ENCODE measurements around the gene CST3.
"Not testable (repeated sequence)": the region's sequence is repeated elsewhere in the genome, so short reads cannot be mapped to it uniquely, and the experiment has no call there.

CST3 gene, protein sequence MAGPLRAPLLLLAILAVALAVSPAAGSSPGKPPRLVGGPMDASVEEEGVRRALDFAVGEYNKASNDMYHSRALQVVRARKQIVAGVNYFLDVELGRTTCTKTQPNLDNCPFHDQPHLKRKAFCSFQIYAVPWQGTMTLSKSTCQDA

DNA sequence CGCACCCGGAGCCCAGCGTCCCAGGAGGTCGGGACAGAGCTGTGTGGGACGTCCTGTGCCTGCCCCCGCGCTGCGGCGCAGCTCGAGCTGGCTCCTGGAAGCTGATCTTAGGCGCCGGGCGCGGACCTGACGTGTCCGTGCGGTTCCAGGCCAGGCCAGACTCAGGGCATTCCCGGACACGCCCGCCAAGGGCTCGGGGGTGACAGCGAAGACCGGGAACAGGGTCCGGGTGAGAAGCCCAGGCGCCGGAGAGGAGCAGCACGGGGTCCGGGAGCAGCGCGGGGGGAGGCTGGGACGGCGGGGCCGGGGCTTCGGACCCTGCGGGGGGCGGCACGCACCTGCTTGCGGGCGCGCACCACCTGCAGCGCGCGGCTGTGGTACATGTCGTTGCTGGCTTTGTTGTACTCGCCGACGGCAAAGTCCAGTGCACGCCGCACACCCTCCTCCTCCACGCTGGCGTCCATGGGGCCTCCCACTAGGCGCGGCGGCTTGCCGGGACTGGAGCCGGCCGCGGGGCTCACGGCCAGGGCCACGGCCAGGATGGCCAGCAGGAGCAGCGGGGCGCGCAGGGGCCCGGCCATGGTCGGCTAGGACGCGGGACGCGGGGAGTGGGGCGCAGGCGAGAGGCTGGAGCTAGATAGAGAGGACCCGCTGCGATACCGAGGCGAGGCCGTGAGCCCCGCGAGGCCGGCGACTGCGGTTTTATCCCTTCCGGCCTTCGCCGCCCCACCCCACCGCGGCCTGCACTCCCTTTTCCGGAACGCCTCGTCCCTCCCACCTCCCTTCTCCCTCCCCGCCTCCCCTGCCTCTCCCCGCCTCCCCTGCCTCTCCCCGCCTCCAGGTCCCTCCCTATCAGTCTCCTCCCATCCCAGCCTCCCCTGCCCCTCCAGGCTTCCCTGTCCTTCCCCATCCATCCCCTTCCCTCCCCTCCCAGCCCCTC is at the start of gene CST3:
TSS of gene CST3 (minus strand) at position 674 of the 940 bp plus-strand sequence. CDS start at position 581, 93 bp downstream.
- DNase-seq (ENCODE audit: low read depth in 1 of 2, low spot score in 1 of 2): no peak

DNA sequence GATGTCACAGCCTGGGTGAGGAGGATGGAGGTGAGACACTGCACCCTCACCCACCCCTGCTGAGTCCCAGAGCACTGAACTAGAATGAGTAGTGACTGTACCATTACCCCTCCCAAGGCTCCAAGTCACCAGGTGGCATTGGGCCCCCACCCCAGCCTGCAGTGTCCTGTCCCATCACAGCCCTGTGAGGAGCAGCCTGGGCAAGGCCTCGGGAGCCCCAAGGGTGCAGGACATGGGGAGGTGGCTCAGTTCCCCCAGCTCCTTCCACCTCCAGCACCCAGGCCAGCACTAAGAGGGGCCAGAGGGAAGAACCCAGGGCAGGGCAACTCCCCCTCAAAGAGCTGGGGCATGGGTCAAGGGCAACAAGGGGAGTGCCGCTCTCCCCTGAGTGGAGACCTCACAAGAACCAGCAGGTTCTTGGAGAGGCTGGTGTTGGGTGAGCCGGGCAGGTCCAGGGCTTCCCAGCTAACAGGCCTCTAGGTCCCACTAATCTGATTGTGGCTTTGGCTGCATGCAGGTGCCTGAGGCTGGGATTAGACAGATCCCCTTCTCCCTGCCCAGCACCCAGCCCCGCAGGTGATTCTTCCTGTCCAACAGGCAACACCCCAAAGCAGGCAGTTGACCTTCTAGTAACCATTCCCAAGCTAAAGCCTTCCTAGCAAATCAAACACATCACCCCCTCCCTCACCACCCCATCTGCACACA is 48.4 kb upstream of the CST3 start:
- DNase-seq (ENCODE audit: low read depth in 1 of 2, low spot score in 1 of 2): no peak

DNA sequence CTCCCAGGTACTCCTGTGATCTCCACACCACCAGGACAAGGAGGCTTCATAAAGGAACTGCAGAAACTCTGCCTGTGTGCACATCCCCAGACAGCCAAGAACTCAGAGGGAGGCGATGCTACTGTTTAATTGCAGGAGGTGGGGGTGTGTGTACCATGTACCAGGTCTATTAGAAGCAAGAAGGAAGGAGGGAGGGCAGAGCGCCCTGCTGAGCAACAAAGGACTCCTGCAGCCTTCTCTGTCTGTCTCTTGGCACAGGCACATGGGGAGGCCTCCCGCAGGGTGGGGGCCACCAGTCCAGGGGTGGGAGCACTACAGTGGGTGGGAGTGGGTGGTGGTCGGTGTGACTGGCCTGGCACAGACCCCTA is 47.8 kb upstream of the CST3 start:
- DNase-seq (ENCODE audit: low read depth in 1 of 2, low spot score in 1 of 2): not testable (repeated sequence)

DNA sequence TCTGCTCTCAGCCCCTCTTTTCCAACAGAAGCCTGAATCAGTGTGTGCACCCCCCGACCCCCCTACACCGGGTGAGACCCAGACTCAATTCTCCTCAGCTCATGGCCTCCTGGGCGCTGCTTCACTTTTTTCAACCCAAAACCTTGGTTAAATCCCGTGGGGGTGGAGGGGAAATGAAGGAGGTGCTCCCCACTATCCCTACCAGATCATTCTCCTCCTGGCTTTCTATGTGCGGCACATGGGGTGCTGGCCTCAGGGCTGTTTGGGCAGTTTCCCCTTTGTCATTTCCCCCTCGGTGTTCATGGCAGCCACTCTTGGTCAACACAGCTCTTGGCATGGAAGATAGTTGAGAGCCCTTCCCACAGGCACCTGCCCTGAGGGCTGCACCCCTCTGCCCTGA is 46.5 kb upstream of the CST3 start:
- DNase-seq (ENCODE audit: low read depth in 1 of 2, low spot score in 1 of 2): no peak

DNA sequence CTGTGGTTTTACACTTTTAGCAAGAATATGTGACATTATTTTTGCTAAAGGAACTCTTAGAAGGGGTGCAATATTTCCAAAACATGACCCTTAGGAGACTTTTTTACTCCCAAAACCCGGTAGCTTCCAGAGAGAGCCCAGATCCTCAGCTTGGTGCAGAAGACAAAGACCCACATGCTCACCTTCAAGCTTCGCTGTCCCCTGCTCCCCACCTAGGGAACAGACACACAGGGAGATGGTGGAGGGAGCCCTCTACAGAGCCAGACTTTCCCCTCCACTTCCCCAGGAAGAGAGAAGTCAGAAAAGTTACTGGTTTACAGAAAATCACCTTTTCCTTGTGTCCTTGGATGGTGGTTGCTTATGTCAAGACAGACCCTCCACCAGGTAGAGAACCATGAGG is 46.1 kb upstream of the CST3 start:
- DNase-seq (ENCODE audit: low read depth in 1 of 2, low spot score in 1 of 2): no peak

DNA sequence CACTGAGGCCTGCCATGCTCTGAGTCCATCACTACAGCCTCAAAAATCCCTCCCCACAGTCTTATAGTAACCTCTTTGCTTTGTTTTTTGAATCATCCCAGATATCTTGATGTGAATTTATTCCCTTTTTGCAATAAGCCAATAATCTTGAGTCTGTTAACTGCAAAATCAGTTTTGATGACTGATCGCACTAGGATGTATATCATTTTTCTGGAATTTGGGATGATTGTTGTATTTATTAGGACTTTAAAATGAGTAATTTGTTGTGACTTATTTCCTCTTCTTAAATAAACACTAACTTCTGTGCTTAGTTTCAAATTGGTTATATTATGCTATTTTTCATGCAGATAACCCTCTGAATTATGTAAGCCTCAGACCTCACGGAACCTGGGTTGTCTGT is 45.5 kb upstream of the CST3 start:
- no peak for DNase-seq (ENCODE audit: low read depth in 1 of 2, low spot score in 1 of 2)

DNA sequence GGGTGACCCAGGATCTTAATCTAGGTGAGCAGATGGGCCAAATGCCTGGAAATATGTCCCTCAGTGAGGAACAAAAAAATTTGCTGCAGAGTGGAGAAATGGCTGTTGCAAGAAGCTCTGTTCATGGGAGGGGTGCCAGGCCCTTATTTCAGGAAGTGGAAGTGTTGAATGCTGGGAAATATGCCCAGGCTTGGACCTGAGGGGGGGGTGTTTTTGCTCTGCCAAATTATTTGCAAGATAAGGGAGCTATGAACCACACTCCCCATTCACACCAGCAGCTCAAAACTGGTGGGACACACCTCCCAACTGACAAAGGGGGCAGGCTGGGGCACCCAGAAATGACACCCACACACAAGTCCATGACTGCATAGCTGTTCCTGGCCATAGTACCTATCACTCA is 42.4 kb upstream of the CST3 start:
- no peak for DNase-seq (ENCODE audit: low read depth in 1 of 2, low spot score in 1 of 2)

DNA sequence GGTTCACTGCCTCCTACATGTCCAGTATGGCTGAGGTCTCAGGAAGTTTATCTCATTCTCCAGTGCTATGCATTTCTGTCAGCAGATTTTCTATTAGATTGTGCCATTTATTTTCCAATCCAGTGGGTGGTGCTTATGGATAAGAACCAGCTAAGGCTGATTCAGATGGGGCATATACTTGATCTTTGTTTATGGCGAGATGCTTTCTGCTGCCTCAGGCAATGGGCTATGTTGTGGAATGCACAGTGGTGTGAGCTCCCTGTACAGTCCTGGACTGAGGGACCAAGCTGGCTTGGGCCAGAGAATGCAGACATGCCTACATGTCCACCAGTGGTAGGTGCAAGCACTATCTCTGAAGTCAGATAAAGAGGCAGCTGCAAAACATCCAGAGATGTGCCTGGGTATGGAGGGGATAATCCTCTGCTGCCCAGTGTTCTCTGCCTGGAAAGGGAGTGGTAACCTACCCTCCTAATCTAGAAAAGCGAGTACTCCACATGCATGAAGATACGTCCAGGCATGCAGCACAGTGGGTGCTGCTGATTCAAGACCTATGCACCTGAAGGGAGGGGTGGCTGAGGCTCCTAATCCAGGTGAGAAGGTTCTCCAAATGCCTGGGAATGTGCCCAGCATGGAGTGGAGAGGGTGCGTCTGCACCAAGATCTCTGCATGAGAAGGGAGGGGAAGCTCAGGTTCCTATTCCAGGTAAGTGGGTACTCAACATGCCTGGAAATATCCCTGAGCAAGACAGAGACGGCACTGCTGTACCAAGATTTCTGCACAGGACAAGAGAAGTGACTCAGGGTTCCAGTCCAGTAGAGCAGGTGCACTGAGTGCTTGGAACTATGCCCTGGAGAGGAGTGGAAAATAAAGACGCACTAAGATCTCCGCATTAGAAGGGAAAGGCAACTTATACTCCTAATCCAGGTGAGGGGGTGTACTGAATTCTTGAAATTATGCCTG is 41.7 kb upstream of the CST3 start:
- DNase-seq (ENCODE audit: low read depth in 1 of 2, low spot score in 1 of 2): no peak

DNA sequence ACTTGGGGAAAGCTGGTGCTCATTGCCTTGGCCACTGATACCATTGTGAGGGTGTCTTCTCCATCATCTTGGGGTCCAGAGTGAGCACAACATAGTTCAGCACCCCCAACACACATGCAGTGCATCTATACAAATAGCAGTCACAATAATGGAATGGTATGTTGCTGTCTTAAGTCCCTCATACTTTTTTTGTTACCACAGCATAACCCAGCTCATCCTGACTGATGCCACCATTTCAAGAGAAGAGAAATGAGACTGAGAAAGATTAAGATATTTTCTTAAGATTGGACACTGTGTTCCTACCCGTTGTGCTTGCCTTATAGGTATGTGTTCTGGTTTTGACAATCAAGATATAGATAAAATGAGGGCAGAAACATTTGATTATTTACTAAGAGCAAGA is 35.5 kb upstream of the CST3 start:
- DNase-seq (ENCODE audit: low read depth in 1 of 2, low spot score in 1 of 2): no peak

DNA sequence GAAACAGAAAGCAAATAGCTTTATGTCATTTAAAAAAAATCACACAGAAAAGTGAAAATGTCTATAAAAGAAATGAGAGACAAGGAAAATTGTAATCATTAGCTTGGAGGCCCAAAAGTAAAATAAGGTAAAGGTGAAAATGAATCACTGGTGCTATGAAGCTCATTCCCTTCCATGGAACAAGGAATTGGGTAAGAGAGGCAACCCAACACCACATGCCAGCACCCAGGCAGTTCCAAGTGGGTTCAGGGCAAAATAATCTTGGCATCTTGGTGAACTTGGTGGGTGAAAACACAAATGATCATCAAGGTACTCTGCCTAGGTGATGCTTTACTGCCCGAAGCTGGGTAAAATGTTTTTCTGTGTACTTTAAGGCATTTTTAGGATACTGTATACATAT is 34.4 kb upstream of the CST3 start:
- DNase-seq (ENCODE audit: low read depth in 1 of 2, low spot score in 1 of 2): no peak

DNA sequence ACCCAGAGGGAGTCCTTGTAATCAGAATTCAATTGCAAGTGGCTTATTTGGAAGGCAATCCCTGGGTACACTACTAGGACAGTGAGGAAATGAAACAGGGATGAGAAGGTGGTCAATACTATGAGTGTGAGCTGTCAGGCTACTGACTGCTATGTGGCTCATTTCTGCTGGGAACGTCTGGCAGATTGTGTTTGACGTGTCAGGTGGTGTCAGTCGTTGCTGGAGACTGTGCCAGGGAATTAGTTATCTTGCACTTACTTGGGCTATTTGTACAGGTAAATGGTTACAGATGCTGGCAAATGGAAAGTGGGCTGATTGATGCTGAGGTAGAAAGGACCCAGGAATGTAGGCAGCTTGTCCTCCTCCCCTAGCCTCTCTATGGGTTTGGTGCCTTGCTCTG is 33.7 kb upstream of the CST3 start:
- no peak for DNase-seq (ENCODE audit: low read depth in 1 of 2, low spot score in 1 of 2)

DNA sequence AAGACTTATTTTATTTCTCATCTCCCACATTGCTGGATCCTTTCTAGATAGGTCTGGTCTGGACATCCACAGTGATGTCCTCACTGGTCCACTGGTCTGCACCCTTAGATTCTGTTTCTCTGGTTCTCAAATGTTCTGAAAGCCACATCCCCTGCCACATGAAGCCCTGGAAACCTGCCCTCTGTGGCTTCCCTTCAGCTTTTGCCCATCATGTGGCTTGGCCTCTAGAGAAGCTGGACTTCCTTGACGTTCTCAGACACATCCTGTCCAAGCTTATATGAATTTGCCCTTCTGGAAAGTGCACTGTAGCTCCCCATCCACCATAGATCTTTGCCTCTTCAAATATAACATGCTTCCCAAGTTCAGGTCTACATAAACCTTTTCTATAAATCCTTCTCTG is 32.6 kb upstream of the CST3 start:
- DNase-seq (ENCODE audit: low read depth in 1 of 2, low spot score in 1 of 2): no peak

DNA sequence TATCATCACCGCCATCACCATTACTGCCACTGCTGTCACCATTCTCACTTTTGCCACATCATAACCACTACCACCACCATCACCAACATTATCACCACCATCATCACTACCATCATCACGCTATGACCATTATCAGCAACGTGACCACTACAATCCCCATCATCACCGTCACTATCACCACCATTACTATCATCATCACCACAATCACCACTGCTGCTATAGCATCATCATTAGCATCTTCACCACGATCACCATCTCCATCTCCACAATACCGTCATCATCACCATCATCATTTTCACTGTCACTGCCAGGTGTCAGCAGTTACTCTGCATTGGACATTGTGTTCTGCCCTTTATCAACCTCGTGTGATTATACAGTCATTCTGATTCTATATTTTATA is 32.1 kb upstream of the CST3 start:
- DNase-seq (ENCODE audit: low read depth in 1 of 2, low spot score in 1 of 2): no peak

DNA sequence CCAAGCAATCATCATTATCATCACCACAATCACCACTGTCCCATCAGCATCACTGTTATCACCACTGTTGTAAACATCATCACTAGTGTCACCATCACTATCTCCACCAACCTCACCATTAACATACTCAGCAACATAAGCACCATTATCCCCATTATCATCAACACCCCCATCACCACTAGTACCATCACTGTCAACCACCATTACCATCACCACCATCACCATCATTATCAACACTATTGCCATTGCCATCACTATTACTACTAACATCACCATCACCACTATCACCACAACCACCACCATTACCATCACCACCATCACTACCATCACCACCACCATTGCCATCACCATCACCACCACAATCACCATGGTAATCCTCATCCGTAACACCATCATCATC is 31.6 kb upstream of the CST3 start:
- DNase-seq (ENCODE audit: low read depth in 1 of 2, low spot score in 1 of 2): no peak

DNA sequence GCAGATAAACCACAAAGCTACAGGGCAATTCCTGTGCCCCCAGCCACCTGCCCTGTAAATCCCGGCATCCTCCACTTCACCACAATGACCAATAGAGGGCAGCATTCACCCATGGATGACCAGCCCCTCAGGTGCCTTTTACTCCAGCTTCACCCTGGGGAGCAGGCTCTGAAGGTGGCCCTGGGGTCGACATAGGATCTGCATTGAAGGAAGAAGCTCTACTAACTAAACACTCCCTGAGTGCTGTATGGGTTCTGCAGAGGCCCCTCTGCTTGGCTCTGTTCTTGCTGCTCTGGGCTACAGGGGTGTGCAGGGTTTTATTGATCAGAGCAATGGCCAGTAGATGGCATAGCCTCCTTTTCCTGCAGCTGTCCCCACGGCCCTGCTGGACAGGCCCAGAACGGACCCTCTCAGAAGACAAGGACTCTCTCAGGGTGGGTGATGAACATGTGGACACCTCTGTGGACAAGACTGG is 30.8 kb upstream of the CST3 start:
- no peak for DNase-seq (ENCODE audit: low read depth in 1 of 2, low spot score in 1 of 2)

DNA sequence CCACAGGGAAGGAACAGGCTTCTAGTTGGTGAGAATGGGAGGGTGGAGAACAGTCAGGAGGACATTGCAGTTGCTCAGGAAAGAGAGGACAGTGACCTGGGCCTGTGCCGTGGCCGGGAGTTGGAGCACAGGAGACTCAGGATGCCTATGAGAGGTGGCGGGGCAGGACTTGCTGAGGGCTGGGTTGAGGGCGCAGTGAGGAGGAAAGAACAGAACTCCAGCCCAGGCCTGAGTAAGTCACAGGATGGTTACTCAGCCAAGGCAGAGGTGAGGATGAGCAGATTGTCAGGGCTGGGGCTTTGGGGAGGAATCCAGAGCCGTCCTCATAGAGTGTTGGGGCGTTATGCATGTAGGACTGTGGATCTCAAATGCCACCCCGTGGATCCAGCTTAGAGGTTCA is 29.9 kb upstream of the CST3 start:
- no peak for DNase-seq (ENCODE audit: low read depth in 1 of 2, low spot score in 1 of 2)

DNA sequence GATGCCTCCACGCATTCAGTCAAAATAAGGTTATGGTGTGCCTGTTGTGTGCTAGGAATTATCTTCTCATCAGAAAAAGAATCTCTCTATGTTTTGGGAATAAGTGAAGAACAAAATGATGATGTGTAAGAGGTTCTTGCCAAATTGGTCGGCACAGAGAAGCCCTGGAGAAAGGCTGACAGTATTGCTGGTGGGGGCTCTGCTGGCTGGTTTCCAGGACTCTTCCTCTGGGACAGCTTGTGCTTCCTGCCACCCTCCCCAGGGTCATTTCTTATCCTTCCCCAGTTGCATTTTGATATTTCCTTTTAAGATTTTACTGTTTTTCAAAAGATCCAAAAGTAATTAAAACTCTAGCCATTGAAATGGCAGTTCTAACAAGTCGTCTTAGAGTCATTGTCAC is 28.9 kb upstream of the CST3 start:
- no peak for DNase-seq (ENCODE audit: low read depth in 1 of 2, low spot score in 1 of 2)

DNA sequence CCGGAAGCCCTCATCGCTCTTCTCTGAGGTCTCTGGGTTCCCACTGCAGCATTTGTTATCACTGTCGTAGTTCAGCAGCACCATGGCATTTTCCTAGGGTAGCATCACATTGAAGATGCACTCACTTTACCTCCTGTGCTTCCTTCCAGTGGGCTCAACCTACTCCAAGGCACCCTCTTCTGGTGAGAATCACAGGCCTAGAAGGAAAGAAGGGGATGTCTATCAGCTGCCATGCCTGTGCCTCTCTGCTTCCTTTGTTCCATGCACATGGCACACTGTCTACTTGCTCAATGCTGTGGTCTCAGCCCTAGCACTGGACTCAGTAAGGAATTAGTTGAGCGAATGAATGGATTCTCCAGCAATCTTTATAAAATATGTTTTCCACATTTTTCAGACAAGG is 28.4 kb upstream of the CST3 start:
- DNase-seq (ENCODE audit: low read depth in 1 of 2, low spot score in 1 of 2): no peak

DNA sequence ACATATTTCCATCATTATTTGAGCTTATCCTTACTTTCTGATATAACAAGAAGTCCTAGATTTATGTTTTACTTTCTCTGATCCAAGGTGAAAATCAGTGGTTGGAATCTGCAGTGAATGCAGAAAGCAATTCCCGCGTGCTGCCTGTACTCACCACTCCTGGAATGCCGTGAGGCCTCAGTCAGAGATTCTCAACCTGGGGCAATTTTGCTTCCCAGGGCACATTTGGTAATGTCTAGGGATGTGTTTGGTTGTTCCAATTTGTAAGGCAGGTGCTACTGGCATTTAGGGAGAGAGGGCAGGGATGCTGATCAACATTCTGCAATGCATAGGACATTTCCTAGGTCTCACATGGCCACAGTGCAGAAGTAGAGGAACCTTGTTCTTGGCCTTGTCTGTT is 27.2 kb upstream of the CST3 start:
- DNase-seq (ENCODE audit: low read depth in 1 of 2, low spot score in 1 of 2): no peak

DNA sequence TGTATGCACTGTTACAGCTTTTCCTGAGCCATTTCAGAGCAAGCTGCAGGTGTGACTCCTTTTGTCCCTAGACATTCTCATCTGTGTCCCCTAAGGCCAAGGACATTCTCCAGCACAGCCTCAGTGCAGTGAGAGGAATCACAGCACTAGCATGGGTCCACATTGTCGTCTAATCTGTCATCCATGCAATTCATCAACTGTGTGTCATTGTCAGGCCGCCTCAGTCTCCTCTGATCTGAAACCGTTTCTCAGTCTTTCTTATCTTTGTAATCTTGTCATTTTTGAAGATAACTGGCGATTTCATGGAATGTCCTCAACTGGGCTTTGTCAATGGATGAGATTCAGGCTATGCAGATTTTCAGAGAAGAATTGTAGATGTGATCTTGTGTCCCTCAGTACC is 26.3 kb upstream of the CST3 start:
- DNase-seq (ENCODE audit: low read depth in 1 of 2, low spot score in 1 of 2): not testable (repeated sequence)

DNA sequence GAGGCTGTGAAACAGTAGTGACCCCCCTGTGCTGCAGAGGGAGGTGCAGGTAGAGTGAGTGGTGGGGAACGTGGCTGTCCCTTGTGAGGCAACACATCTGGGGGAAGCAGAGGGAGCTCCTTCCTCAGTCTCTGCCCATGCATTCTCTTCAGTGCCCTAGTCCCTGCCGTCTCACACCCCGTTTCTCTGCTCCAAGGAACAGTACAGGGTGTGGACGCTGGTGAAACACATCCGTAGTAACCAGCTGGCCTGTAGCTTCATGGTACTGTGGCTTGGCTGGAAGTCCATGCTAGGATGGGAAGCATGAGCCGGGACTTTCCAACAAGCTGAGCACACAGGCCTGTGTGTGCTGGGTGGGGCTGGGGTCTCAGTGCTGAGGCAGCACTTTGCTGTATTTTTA is 25.4 kb upstream of the CST3 start:
- DNase-seq (ENCODE audit: low read depth in 1 of 2, low spot score in 1 of 2): no peak
